Tibial nerve (tissue), 4 donors: ENCODE measurements around the gene ARHGAP26.

Experiments used
- CTCF ChIP-seq, 5 experiments: fragments of 200-600 bp in 3 of 5; fragments of 450-650 bp in 2 of 5; sonication (generic) in 3 of 5; IDR thresholded peaks; one replicate each; pipeline ENCODE4 v1.5.1; 2016 to 2019; ENCODE audit warnings: antibody characterized with exemption in 5 of 5, mild to moderate bottlenecking in 3 of 5, moderate library complexity in 2 of 5
- EP300 ChIP-seq, 2 donors: sonication (generic); formaldehyde crosslinking; IDR thresholded peaks; one replicate each; pipeline ENCODE4 v1.6.1; 2017; ENCODE audit warnings: antibody characterized with exemption in 2 of 2, mild to moderate bottlenecking in 1 of 2

GRCh38 chr5:142908659-142909058 is 138.5 kb downstream of the ARHGAP26 start:
- TF ChIP-seq CTCF (IDR thresholded peaks at IDR 0.05) (no peak), EP300 (IDR thresholded peaks at IDR 0.05) (no peak)
